ENCODE data around the gene HRAS. TPM values are rescaled to one million over a fixed set of nuclear protein-coding genes. Genes with fewer than 3 reads are reported as not detected.

The HRAS gene
- total and polyA plus RNA-seq, 2 donors (not counting 3 experiments of a cell fraction or from before 2014, with no cell fraction given): 103 to 109 TPM

DNA sequence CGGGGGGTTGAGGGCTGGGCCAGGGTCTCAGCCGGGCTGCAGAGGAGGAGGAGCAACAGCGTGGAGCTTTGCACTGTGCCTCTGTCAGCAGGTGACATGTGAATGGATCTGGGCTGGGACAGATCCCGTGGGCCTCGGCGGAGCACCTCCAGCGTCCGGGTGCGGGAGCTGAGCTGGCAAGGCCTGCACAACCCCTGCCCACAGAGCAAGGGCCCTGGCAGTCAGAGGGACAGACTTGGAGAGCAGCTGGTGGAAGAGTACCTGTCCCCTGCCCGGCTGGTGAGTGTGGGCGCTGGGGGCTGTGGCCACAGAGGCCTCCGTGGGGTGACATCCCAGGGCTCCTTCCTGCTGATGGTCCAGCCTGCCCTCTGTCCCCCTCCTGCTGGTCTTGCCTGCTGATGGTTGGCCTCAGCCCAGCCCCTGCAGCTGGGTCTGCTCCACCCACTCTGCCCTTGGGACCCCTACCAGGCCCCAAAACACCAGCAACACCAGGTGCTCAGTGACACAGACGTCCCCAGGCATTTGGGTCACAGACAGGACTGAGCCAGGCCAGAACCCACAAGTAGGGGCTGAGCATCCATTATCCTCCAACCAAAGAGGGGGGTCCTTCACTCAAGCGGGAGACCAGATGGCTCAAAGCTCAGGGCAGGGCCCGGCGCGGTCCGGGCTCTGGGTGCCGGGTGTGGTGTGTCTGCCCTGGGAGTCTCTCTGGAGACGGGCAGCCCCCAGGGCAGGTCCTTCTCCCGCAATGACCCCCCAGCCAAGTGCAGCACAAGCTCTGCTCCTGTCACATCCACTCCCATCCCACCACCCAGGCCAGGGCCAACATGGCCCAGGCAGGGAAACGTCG is 5.4 kb upstream of the HRAS start:
- ChIA-PET CTCF (no interaction called here), POLR2A (no interaction called here)
- Histone ChIP-seq H3K27me3 (ENCODE audit: control insufficient read depth in 2 of 2, insufficient read depth in 2 of 2, low read length in 2 of 2) (no peaks in the 10 kb centered on the region), H3K9me1 (replicated peaks; ENCODE audit: control insufficient read depth, extremely low read depth, insufficient read depth, low read length) (no peaks in the 10 kb centered on the region), H3K4me1 (ENCODE audit: control insufficient read depth, extremely low read depth, insufficient read depth, low read length) (peaks cover 3% of the 10 kb centered on the region), H3K9ac (replicated peaks; ENCODE audit: extremely low read depth, insufficient read depth, low read length) (no peak overlapping the region), H3K36me3 (ENCODE audit: control insufficient read depth in 2 of 2, extremely low read depth in 1 of 2, insufficient read depth in 2 of 2, low read length in 2 of 2) (no peaks in the 10 kb centered on the region), H3K4me3 (replicated peaks in 1 of 3; ENCODE audit: insufficient read depth in 1 of 3, low read depth in 1 of 3, low read length in 3 of 3) (no peak overlapping the region), H3K27ac (ENCODE audit: insufficient read depth, low read depth, low read length) (no peak overlapping the region), H3K79me2 (ENCODE audit: control insufficient read depth, insufficient read depth, low read length) (no peaks in the 10 kb centered on the region), H4K20me1 (replicated peaks; ENCODE audit: control insufficient read depth, extremely low read depth, insufficient read depth, low read length) (no peaks in the 10 kb centered on the region), H3K9me3 (replicated peaks; ENCODE audit: control insufficient read depth, insufficient read depth, low read length) (no peaks in the 10 kb centered on the region), H3K4me2 (ENCODE audit: insufficient read depth, low read length) (no peak overlapping the region), H2AFZ (ENCODE audit: low read depth, low read length) (no peak overlapping the region)
- dilution Hi-C loops (cut with MboI; ENCODE audit: extremely low pct_ligation_motif_present, low sequenced_read_pairs): no loop called here
- BruUV-seq (replicated peaks): no TSS peak
- no peak for DNase-seq (ENCODE audit: low read depth, low spot score)
- TF ChIP-seq POLR2A (IDR thresholded peaks at IDR 0.05; ENCODE audit: low read depth, low read length) (no peak), EZH2 (IDR thresholded peaks at IDR 0.05; ENCODE audit: borderline replicate concordance, low read depth, low read length, severe bottlenecking) (no peak), POLR2AphosphoS5 (IDR thresholded peaks at IDR 0.05; ENCODE audit: insufficient read depth, low read depth, low read length) (no peak), MYC (IDR thresholded peaks at IDR 0.05; ENCODE audit: low read depth, low read length) (no peak), CTCF (IDR thresholded peaks at IDR 0.05; ENCODE audit: extremely low read depth in 1 of 2, insufficient read depth in 1 of 2, low read depth in 1 of 2, low read length in 2 of 2) (no peak), JUN (IDR thresholded peaks at IDR 0.05; ENCODE audit: borderline replicate concordance, insufficient read depth, insufficient read length, low read depth) (no peak), GATA2 (IDR thresholded peaks at IDR 0.05; ENCODE audit: insufficient read depth, insufficient read length, low read depth, low read length) (no peak), FOS (IDR thresholded peaks at IDR 0.05; ENCODE audit: borderline replicate concordance, insufficient read depth, low read length) (no peak)
- TF ChIP-seq, protein P1, sequence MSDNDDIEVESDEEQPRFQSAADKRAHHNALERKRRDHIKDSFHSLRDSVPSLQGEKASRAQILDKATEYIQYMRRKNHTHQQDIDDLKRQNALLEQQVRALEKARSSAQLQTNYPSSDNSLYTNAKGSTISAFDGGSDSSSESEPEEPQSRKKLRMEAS (IDR thresholded peaks at IDR 0.05; ENCODE audit: insufficient read depth, insufficient read length): no peak
- intact Hi-C loops (cut with micrococcal nuclease): no loop called here
- no peak for FAIRE-seq

All from endothelial cell of umbilical vein (primary cell).